IMR-90 (cell line): Measurements from ENCODE around the gene RAET1E. TPM values are rescaled to one million over a fixed set of nuclear protein-coding genes. Genes with fewer than 3 reads are reported as not detected.

Source experiments
- ATAC-seq: fragments of 200-7000 bp; cut with Tn5 transposase; 2 replicates; pipeline ENCODE4 v1.9.1; 2020; ENCODE audit warnings: low read depth, mild to moderate bottlenecking, moderate library complexity
- BruUV-seq: library from RNA; stranded (reverse); fragments of 400-500 nt; replicated peaks from 2 replicates; lab custom pipeline; 2021; lab: Mats Ljungman, UMichigan
- CTCF ChIA-PET: fragments of 300-600 bp; formaldehyde crosslinking; extraction: SDS; loops from one replicate; lab custom pipeline; 2021; ENCODE audit warnings: antibody characterized with exemption; lab: Yijun Ruan, JAX
- POLR2A ChIA-PET: fragments of 300-600 bp; sonication (Branson Sonifier 250); formaldehyde crosslinking; loops from one replicate; lab custom pipeline; 2022; ENCODE audit warnings: antibody characterized with exemption; ENCODE audit not compliant: unreplicated experiment; lab: Charles Lee
- DNase-seq: peaks from one replicate; pipeline ENCODE4 v3.0.0; 2013
- H2AFZ ChIP-seq: replicated peaks from 2 replicates; pipeline ENCODE3; 2013; ENCODE audit warnings: low read length, mild to moderate bottlenecking; ENCODE audit not compliant: poor library complexity
- H2AK5ac ChIP-seq: 2 replicates; pipeline ENCODE4 v1.6.1; 2013; ENCODE audit warnings: low read depth, low read length, inconsistent platforms
- H2AK9ac ChIP-seq: replicated peaks from 2 replicates; pipeline ENCODE3; 2013; ENCODE audit warnings: mild to moderate bottlenecking, low read depth, low read length, moderate library complexity; ENCODE audit not compliant: poor library complexity
- H2BK120ac ChIP-seq: 2 replicates; pipeline ENCODE4 v1.6.1; 2013; ENCODE audit warnings: low read depth, low read length, inconsistent platforms
- H2BK15ac ChIP-seq: 3 replicates; pipeline ENCODE4 v1.6.1; 2013; ENCODE audit warnings: low read depth, low read length, inconsistent platforms
- H2BK20ac ChIP-seq: 2 replicates; pipeline ENCODE4 v1.6.1; 2013; ENCODE audit warnings: low read depth, mild to moderate bottlenecking, inconsistent platforms, low read length, moderate library complexity
- H2BK5ac ChIP-seq: 2 replicates; pipeline ENCODE4 v1.6.1; 2013; ENCODE audit warnings: mild to moderate bottlenecking, low read depth, low read length, inconsistent platforms; ENCODE audit not compliant: poor library complexity, severe bottlenecking
- H3K14ac ChIP-seq: replicated peaks from 2 replicates; pipeline ENCODE4 v1.6.1; 2013; ENCODE audit warnings: low read depth, low read length, inconsistent platforms
- H3K18ac ChIP-seq: 2 replicates; pipeline ENCODE4 v1.6.1; 2013; ENCODE audit warnings: low read depth, low read length, control low read depth
- H3K23ac ChIP-seq: 2 replicates; pipeline ENCODE4 v1.6.1; 2013; ENCODE audit warnings: low read depth, low read length, inconsistent platforms
- H3K27ac ChIP-seq: 2 replicates; pipeline ENCODE4 v1.5.1; 2013; ENCODE audit warnings: mild to moderate bottlenecking, control low read depth, low read length; ENCODE audit not compliant: insufficient read depth
- H3K27me3 ChIP-seq: 2 replicates; pipeline ENCODE4 v1.6.1; 2013; ENCODE audit warnings: low read length; ENCODE audit not compliant: control insufficient read depth, insufficient read depth
- H3K36me3 ChIP-seq: 2 replicates; pipeline ENCODE4 v1.6.1; 2013; ENCODE audit warnings: low read length, mixed read lengths; ENCODE audit not compliant: control insufficient read depth, insufficient read depth
- H3K4ac ChIP-seq: 2 replicates; pipeline ENCODE4 v1.6.1; 2013; ENCODE audit warnings: low read depth, low read length, inconsistent platforms
- H3K4me1 ChIP-seq: 2 replicates; pipeline ENCODE4 v1.6.1; 2013; ENCODE audit warnings: low read length, mixed read lengths; ENCODE audit not compliant: control insufficient read depth, insufficient read depth
- H3K4me2 ChIP-seq: 2 replicates; pipeline ENCODE4 v1.6.1; 2013; ENCODE audit warnings: low read depth, mild to moderate bottlenecking, control low read depth, low read length, moderate library complexity
- H3K4me3 ChIP-seq: 2 replicates; pipeline ENCODE4 v1.5.1; 2013; ENCODE audit warnings: low read depth, mild to moderate bottlenecking, control low read depth, low read length, moderate library complexity; ENCODE audit not compliant: insufficient read depth
- H3K56ac ChIP-seq: 2 replicates; pipeline ENCODE4 v1.6.1; 2013; ENCODE audit warnings: low read length, inconsistent platforms; ENCODE audit not compliant: insufficient read depth; ENCODE audit errors: extremely low read depth
- H3K79me1 ChIP-seq, 2 experiments: 2 replicates each; pipeline ENCODE4 v1.6.1; 2013; ENCODE audit warnings: low read length in 2 of 2, inconsistent platforms in 1 of 2, low read depth in 1 of 2
- H3K9ac ChIP-seq: 2 replicates; pipeline ENCODE4 v1.6.1; 2013; ENCODE audit warnings: low read depth, low read length, control low read depth
- H3K9me1 ChIP-seq: 2 replicates; pipeline ENCODE4 v1.6.1; 2013; ENCODE audit warnings: low read length, inconsistent platforms; ENCODE audit not compliant: insufficient read depth
- H3K9me3 ChIP-seq: 2 replicates; pipeline ENCODE4 v1.6.1; 2013; ENCODE audit warnings: low read length; ENCODE audit not compliant: control insufficient read depth, insufficient read depth
- H4K20me1 ChIP-seq: 2 replicates; pipeline ENCODE4 v1.6.1; 2013; ENCODE audit warnings: low read length, inconsistent platforms; ENCODE audit not compliant: insufficient read depth
- H4K5ac ChIP-seq: 2 replicates; pipeline ENCODE4 v1.6.1; 2013; ENCODE audit warnings: mild to moderate bottlenecking, low read depth, low read length, control low read depth
- H4K8ac ChIP-seq, 2 experiments: 2 replicates each; pipeline ENCODE4 v1.6.1; 2013; ENCODE audit warnings: low read depth in 2 of 2, low read length in 2 of 2, control low read depth in 1 of 2, inconsistent platforms in 1 of 2
- H4K91ac ChIP-seq: 2 replicates; pipeline ENCODE4 v1.6.1; 2013; ENCODE audit warnings: low read depth, low read length, inconsistent platforms; ENCODE audit not compliant: insufficient read depth
- MAFK ChIP-seq: IDR thresholded peaks from 2 replicates; pipeline ENCODE4 v1.6.1; 2012; ENCODE audit warnings: low read depth, low read length, improper control_type of control experiment
- MXI1 ChIP-seq: IDR thresholded peaks from 2 replicates; pipeline ENCODE4 v1.6.1; 2012; ENCODE audit warnings: low read depth, mild to moderate bottlenecking, low read length, moderate library complexity, borderline replicate concordance
- RFX5 ChIP-seq: IDR thresholded peaks from 2 replicates; pipeline ENCODE4 v1.8.0; 2012; ENCODE audit warnings: low read depth, mild to moderate bottlenecking, low read length, moderate library complexity
- WGBS, 2 experiments: methylation state at CpG; one replicate each; pipeline versions ENCODE4 v1.1.5 to v1.1.7; 2013; ENCODE audit warnings: missing lambda C conversion rate in 2 of 2; ENCODE audit not compliant: insufficient read length in 1 of 2; ENCODE audit errors: extremely low coverage in 2 of 2; 5-methylcytosine and 5-hydroxymethylcytosine counted together
- dilution Hi-C: fragments of 300-500 bp; cut with HindIII; formaldehyde crosslinking; loops from one replicate; pipeline ENCODE4 v1.14.3; 2018; ENCODE audit warnings: low sequenced_read_pairs; ENCODE audit not compliant: unreplicated experiment
- in situ Hi-C: fragments of 300-500 bp; cut with MboI; formaldehyde crosslinking; loops from 3 replicates; pipeline ENCODE4 v1.14.3; 2019; ENCODE audit warnings: low sequenced_read_pairs, inconsistent platforms, mixed read lengths
- intact Hi-C: fragments of 100-400 bp; cut with micrococcal nuclease; formaldehyde crosslinking; loops from 2 replicates; pipeline ENCODE4 v1.10.0; 2022
- polyA plus RNA-seq, 3 experiments: library from polyadenylated mRNA; depleted of rRNA; stranded (reverse); fragments of >200 nt; gene quantifications; 2 replicates each; pipeline ENCODE4 v1.2.3, GENCODE V29; 2012; ENCODE audit warnings: low replicate concordance in 1 of 3
- total RNA-seq: library from RNA; depleted of rRNA; stranded (reverse); fragments of >200 nt; gene quantifications from 2 replicates; pipeline ENCODE4 v1.2.3, GENCODE V29; 2012
- TF ChIP-seq, protein P1 (sequence below): fragments of 150-350 bp; IDR thresholded peaks from 2 replicates; pipeline ENCODE4 v1.6.1; 2017; ENCODE audit warnings: mild to moderate bottlenecking, antibody characterized with exemption, low read length, low read depth

Gene RAET1E
- total and polyA plus RNA-seq, 2 of the 4 experiments (the other 2 are of a cell fraction): not detected

DNA sequence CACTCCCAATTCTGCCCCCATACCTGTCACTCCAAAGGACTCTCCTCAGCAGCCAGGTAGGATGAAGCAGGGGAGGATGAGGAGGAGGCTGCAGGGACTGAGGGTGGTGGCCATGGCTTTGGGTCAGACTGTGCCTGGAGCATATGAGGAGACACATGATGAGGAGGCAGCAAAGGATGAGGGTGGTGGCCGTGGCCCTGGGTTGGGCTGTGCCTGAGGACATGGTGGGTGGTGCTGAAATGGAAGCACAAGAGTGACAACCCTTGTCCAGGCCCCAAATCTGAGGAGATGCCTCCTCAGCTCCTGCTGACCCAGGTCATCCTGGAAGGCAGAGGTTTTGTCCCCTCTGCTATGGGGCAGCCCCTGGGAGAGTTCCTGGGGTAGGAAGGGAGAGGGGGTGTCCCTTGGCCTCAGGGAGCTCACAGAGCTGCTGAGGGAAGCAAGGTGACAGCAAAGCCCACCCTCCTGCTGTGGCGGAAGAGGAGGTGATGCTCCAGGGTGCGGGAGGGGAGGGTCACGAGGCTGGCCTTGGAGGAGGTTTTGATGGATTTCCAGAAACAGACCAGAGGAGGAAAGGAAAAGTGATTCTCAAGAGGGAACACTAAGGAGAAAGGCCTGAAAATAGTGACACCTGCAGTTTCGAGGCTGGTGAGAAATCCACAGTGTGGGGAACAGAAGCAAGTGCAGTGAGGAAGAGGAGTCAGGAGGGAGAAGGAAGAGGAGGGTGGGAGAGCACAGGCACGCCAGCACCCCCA, 20.4 kb upstream of the RAET1E start:
- 41% methylated on average over 2 of the region's 6 CpGs; no CpG with 5 or more reads in 1 of the 2 experiments for WGBS, 2 experiments
- TF ChIP-seq MXI1: no peak
- no peak for TF ChIP-seq RFX5
- TF ChIP-seq, protein P1, sequence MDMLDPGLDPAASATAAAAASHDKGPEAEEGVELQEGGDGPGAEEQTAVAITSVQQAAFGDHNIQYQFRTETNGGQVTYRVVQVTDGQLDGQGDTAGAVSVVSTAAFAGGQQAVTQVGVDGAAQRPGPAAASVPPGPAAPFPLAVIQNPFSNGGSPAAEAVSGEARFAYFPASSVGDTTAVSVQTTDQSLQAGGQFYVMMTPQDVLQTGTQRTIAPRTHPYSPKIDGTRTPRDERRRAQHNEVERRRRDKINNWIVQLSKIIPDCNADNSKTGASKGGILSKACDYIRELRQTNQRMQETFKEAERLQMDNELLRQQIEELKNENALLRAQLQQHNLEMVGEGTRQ: no peak
- TF ChIP-seq MAFK: no peak
- intact Hi-C loops: no loop called here

More for the DNA sequence above, 20.4 kb upstream of the RAET1E start:
- Histone ChIP-seq H3K27ac (no peak overlapping the region), H2BK5ac (no peak overlapping the region), H4K91ac (no peak overlapping the region), H3K9ac (no peak overlapping the region), H3K9me1 (peaks cover 4% of the 10 kb centered on the region; the same call in 1 of the 2 replicates), H3K27me3 (peaks cover 4% of the 10 kb centered on the region; the same call in 1 of the 2 replicates), H2BK120ac (no peak overlapping the region), H4K20me1 (no peaks in the 10 kb centered on the region), H3K18ac (no peak overlapping the region), H3K56ac (no peak overlapping the region), H2AK5ac (no peak overlapping the region), H3K14ac (no peak overlapping the region), H3K4ac (no peak overlapping the region), H2AFZ (no peak overlapping the region), H3K4me1 (0 out of 2 replicates have a peak, but pooled peaks cover under 1% of the 10 kb centered on the region), H4K8ac (no peak overlapping the region), H4K5ac (no peak overlapping the region), H3K4me2 (no peak overlapping the region), H3K4me3 (no peak overlapping the region), H3K36me3 (no peaks in the 10 kb centered on the region), H2BK20ac (no peak overlapping the region), H3K9me3 (no peaks in the 10 kb centered on the region), H3K23ac (no peak overlapping the region), H2AK9ac (peak overlapping the region; percentile 28), H3K79me1 (no peaks in the 10 kb centered on the region; a peak in 1 of 4 replicates), H2BK15ac (no peak overlapping the region)
- POLR2A ChIA-PET: no interaction called here
- no TSS peak for BruUV-seq
- in situ Hi-C loops (no loop called here), dilution Hi-C loops (no loop called here)
- no peak for DNase-seq
- no peak for ATAC-seq
- CTCF ChIA-PET: no interaction called here
